ENCODE results near the gene RPS16. TPM values are rescaled to one million over a fixed set of nuclear protein-coding genes. Genes with fewer than 3 reads are reported as not detected.

Gene RPS16
- total RNA-seq, 4 donors from 2014 or later = 1,048 to 1,762 (median 1,462) TPM

DNA sequence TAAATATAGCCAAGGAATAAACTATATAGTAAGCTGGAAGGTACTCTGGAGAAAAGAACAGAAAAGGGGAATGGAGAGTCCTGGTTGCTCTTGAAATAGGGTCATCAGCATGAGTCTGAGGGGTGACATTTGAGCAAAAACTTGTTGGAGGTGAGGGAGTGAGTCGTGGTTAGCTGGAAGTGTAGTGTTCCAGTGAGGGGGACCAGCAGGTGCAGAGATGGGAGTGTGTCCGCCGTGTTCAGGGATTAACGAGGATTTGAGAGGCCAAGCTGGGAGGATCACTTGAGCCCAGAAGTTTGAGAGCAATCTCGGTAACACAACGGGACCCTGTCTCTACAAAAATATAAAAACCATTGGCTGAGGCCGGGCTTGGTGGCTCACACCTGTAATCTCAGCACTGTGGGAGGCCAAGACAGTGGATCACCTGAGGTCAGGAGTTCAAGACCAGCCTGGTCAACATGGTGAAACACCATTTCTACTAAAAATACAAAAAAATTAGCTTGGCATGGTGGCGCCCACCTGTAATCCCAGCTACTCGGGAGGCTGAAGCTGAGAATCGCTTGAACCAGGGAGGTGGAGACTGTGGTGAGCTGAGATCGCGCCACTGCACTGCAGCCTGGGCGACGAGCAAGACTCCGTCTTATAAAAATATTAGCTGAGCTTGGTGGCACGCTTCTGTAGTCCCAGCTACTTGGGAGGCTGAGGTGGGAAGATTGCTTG, 10.8 kb upstream of the RPS16 start:
- no peaks in the 10 kb centered on the region for H3K9me3 ChIP-seq
- no peak for TF ChIP-seq POLR2A (IDR thresholded peaks at IDR 0.05)
- TF ChIP-seq EP300 (IDR thresholded peaks at IDR 0.05) = no peak
- TF ChIP-seq, protein P1, sequence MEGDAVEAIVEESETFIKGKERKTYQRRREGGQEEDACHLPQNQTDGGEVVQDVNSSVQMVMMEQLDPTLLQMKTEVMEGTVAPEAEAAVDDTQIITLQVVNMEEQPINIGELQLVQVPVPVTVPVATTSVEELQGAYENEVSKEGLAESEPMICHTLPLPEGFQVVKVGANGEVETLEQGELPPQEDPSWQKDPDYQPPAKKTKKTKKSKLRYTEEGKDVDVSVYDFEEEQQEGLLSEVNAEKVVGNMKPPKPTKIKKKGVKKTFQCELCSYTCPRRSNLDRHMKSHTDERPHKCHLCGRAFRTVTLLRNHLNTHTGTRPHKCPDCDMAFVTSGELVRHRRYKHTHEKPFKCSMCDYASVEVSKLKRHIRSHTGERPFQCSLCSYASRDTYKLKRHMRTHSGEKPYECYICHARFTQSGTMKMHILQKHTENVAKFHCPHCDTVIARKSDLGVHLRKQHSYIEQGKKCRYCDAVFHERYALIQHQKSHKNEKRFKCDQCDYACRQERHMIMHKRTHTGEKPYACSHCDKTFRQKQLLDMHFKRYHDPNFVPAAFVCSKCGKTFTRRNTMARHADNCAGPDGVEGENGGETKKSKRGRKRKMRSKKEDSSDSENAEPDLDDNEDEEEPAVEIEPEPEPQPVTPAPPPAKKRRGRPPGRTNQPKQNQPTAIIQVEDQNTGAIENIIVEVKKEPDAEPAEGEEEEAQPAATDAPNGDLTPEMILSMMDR (IDR thresholded peaks at IDR 0.05) = no peak
- DNase-seq (ENCODE audit: low spot score in 2 of 2) = no peak
- 85 to 86% methylated on average over 16 of the region's 16 CpGs for WGBS, 2 donors
- H3K36me3 ChIP-seq = peaks cover 2 to 16% (median 3%) of the 10 kb centered on the region in 3 donors
- H3K4me1 ChIP-seq = peaks cover 7 to 44% (median 31%) of the 10 kb centered on the region in 4 donors
- no peaks in the 10 kb centered on the region for H3K27me3 ChIP-seq
- peak overlapping the region; percentile 74 to 91 (median 78) for H3K4me3 ChIP-seq
- H3K27ac ChIP-seq = peak overlapping the region in 2 of 4 donors; percentile 94 to 98

DNA sequence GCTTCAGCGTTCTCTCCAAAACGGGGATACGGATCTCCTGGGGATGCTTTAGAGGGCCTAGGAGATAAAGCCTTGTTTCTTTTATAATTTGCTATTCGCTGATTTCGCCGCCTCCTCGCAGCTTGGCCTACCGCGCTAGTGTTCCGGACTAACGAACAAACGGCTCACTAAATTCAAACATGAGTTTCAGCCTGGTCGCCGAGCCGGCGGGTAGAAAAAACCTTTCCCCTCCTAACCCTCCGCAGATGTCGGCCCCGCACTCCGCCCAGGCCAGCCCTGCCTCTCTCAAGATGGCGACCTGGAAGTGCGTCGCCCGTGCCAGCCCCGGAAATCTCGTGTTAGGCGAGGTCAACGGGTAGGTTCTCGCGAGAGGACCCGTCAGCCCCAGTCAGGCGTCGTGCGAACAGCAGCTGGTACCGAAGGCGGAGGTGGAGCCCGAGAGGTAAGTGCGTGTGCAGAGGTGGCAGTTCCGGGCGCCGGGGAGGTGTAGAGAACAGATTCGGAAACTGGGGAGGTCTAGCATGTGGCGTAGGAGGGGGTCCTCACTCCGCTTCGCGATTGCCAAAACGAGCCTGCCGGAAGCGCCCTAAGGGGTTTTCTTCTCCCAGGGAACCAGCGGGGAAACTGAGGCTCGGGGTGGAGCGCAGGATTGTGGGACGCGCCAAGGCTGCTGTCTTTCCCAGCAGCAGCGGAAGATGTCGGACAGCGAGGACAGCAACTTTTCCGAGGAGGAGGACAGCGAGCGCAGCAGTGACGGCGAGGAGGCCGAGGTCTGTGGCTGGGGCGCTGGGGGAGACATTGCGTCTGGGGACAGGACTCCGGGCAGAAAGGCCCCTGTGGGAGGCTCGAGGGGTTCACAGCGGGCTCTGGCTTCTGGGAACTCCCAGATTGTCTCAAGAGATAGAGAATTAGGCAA, 9.7 kb upstream of the RPS16 start, which contains the start of gene SUPT5H:
SUPT5H (plus strand) TSS at position 387 of the 916 bp plus-strand sequence; CDS start at position 696, 309 bp downstream.
- Histone ChIP-seq H3K4me3 (peak within 1 kb of the TSS; percentile 74 to 91 (median 78)), H3K27me3 (no peaks in the 10 kb centered on the region), H3K4me1 (peaks cover 7 to 45% (median 30%) of the 10 kb centered on the region in 4 donors), H3K9me3 (no peaks in the 10 kb centered on the region), H3K36me3 (peaks cover under 1 to 16% (median 2%) of the 10 kb centered on the region in 3 donors), H3K27ac (peak within 1 kb of the TSS; percentile 89 to 98 (median 96))
- 0 to 1% methylated on average over 58 to 68 of the region's 68 CpGs for WGBS, 2 donors
- TF ChIP-seq, protein P1 (IDR thresholded peaks at IDR 0.05) = peak in 1 of 5 experiments; percentile 53
- TF ChIP-seq POLR2A (IDR thresholded peaks at IDR 0.05) (peak; percentile 94 to 95), EP300 (IDR thresholded peaks at IDR 0.05) (peak; percentile 85 to 100)
- peak; percentile 94 for DNase-seq (ENCODE audit: low spot score in 2 of 2)

DNA sequence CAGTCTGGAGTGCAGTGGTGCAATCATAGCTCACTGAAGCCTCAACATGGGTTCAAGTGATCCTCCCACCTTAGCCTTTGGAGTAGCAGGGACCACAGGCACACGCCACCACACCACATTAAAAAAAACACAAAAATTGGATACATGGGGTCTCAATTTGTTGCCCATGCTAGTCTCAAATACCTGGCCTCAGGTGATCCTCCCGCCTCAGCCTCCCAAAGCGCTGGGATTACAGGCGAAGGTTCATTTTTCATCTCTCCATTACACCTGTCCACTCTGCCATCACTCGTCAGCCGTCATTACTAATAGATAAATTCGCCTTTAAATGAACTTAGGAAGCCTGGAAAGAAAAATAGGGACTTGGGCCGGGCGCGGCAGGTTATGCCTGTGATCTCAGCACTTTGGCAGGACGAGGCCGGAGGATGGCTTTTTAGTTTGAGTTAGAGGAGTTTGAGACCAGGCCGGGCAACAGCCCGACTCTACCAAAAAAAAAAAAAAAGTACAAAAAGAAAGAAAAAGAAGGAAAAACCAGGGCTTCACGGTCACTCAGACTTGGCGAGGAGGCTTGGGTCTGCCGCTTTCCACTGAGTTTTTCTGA, 8.9 kb upstream of the RPS16 start:
- H3K4me3 ChIP-seq = peak overlapping the region; percentile 74 to 91 (median 78)
- peaks cover 0 to 16% (median 2%) of the 10 kb centered on the region in 3 donors for H3K36me3 ChIP-seq
- H3K4me1 ChIP-seq = peaks cover 7 to 48% (median 30%) of the 10 kb centered on the region in 4 donors
- H3K27me3 ChIP-seq = no peaks in the 10 kb centered on the region
- no peaks in the 10 kb centered on the region for H3K9me3 ChIP-seq
- no peak for DNase-seq (ENCODE audit: low spot score in 2 of 2)
- TF ChIP-seq EP300 (IDR thresholded peaks at IDR 0.05) = no peak
- TF ChIP-seq POLR2A (IDR thresholded peaks at IDR 0.05) = no peak
- TF ChIP-seq, protein P1 (IDR thresholded peaks at IDR 0.05) = no peak
- WGBS, 2 donors = 6 to 8% methylated on average over 17 of the region's 17 CpGs
- H3K27ac ChIP-seq = peak overlapping the region; percentile 89 to 98 (median 96)

DNA sequence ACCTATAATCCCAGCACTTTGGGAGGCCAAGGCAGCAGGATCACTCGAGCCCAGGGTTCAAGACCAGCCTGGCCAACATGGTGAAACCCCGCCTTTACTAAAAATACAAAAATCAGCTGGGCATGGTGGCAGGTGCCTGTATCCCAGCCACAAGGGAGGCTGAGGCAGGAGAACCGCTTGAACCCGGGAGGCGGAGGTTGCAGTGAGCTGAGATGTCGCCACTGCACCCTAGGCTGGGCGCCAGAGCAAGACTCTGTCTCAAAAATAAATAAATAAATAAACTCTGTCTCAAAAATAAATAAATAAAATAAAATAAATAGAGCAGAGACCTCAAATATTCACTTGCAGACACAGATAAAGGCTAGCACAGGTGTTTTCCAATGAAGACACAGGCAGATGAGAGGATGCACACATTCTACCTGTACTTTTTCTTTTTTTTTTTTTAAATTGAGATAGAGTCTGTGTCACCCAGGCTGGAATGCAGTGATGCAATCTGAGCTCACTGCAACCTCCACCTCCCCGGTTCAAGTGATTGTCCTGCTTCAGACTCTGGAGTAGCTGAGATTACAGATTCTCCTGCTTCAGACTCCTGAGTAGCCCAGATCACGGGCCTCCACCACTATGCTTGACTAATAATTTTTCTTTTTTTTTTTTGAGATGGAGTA, 2.7 kb upstream of the RPS16 start:
- H3K27ac ChIP-seq = no peak overlapping the region
- TF ChIP-seq, protein P1 (IDR thresholded peaks at IDR 0.05) = no peak
- TF ChIP-seq POLR2A (IDR thresholded peaks at IDR 0.05) = no peak
- TF ChIP-seq EP300 (IDR thresholded peaks at IDR 0.05) = no peak
- H3K4me1 ChIP-seq = peaks cover 0 to 38% (median 27%) of the 10 kb centered on the region in 4 donors
- no peaks in the 10 kb centered on the region for H3K9me3 ChIP-seq
- no peak overlapping the region for H3K4me3 ChIP-seq
- no peaks in the 10 kb centered on the region for H3K27me3 ChIP-seq
- DNase-seq (ENCODE audit: low spot score in 2 of 2) = no peak
- peaks cover 0 to 12% (median 9%) of the 10 kb centered on the region in 3 donors for H3K36me3 ChIP-seq
- 80 to 89% methylated on average over 9 of the region's 9 CpGs for WGBS, 2 donors
